Smooth muscle cell (in vitro differentiated cells): ENCODE results near the gene CEP72. TPM values are rescaled to one million over a fixed set of nuclear protein-coding genes. Genes with fewer than 3 reads are reported as not detected.
A peak's percentile ranks its signal among the peaks of the same experiment; 100 is the strongest.
"Not testable (repeated sequence)": the region's sequence is repeated elsewhere in the genome, so short reads cannot be mapped to it uniquely, and the experiment has no call there.

ENCODE experiments used
- DNase-seq: peaks from one replicate; lab custom pipeline; 2025; ENCODE audit not compliant: unreplicated experiment; lab: John Stamatoyannopoulos, UW
- H2AFZ ChIP-seq: fragments of 200-600 bp; sonication (generic); 2 replicates; pipeline ENCODE4 v1.6.0; 2016; ENCODE audit warnings: antibody characterized with exemption, low read depth, mild to moderate bottlenecking
- H3F3A ChIP-seq: fragments of 200-600 bp; sonication (generic); 2 replicates; pipeline ENCODE4 v1.6.0; 2017; ENCODE audit warnings: antibody characterized with exemption, low read depth
- H3K27ac ChIP-seq: fragments of 200-600 bp; sonication (generic); 2 replicates; pipeline ENCODE4 v1.5.1; 2016; ENCODE audit warnings: low read depth, mild to moderate bottlenecking
- H3K27me3 ChIP-seq: fragments of 200-600 bp; sonication (generic); 2 replicates; pipeline ENCODE4 v1.6.1; 2016; ENCODE audit warnings: low read depth, mild to moderate bottlenecking
- H3K36me3 ChIP-seq: fragments of 200-600 bp; sonication (generic); 2 replicates; pipeline ENCODE4 v1.5.1; 2016; ENCODE audit warnings: low read depth
- H3K4me1 ChIP-seq: fragments of 200-600 bp; sonication (generic); 2 replicates; pipeline ENCODE4 v1.5.1; 2016; ENCODE audit warnings: low read depth
- H3K4me2 ChIP-seq: fragments of 200-600 bp; sonication (generic); 2 replicates; pipeline ENCODE4 v1.6.0; 2016; ENCODE audit warnings: mild to moderate bottlenecking
- H3K4me3 ChIP-seq: fragments of 200-600 bp; sonication (generic); 2 replicates; pipeline ENCODE4 v1.5.1; 2016; ENCODE audit warnings: mild to moderate bottlenecking
- H3K79me2 ChIP-seq: fragments of 200-600 bp; sonication (generic); 2 replicates; pipeline ENCODE4 v1.6.0; 2016; ENCODE audit warnings: low read depth, mild to moderate bottlenecking
- H3K9ac ChIP-seq: fragments of 200-600 bp; sonication (generic); 2 replicates; pipeline ENCODE4 v1.6.0; 2016; ENCODE audit warnings: low read depth
- H3K9me3 ChIP-seq: fragments of 200-600 bp; sonication (generic); replicated peaks from 2 replicates; pipeline ENCODE4 v1.5.1; 2016; ENCODE audit warnings: low read depth
- H4K20me1 ChIP-seq: fragments of 200-600 bp; sonication (generic); 2 replicates; pipeline ENCODE4 v1.6.0; 2016; ENCODE audit warnings: low read depth
- WGBS: methylation state at CpG from one replicate; pipeline ENCODE4 v1.1.7; 2016; ENCODE audit warnings: low lambda C conversion rate; 5-methylcytosine and 5-hydroxymethylcytosine counted together
- polyA plus RNA-seq: library from polyadenylated mRNA; unstranded; fragments of >200 nt; fragmentation: Nextera tagmentation; extraction: Ambion mirVana; gene quantifications from 2 replicates; pipeline ENCODE4 v1.2.1, GENCODE V29; 2016
- total RNA-seq: library from RNA; depleted of rRNA; stranded (reverse); fragments of >200 nt; gene quantifications from 2 replicates; pipeline ENCODE4 v1.2.3, GENCODE V29; 2014
- TF ChIP-seq, protein P1 (sequence below): fragments of 200-600 bp; sonication (generic); IDR thresholded peaks from 2 replicates; pipeline ENCODE4 v1.5.1; 2017; ENCODE audit warnings: borderline replicate concordance, mild to moderate bottlenecking, antibody characterized with exemption; ENCODE audit not compliant: insufficient read depth, poor library complexity, severe bottlenecking

The CEP72 gene
- total and polyA plus RNA-seq, 2 experiments from 2014 or later, result 2.7 to 4.0 TPM

DNA sequence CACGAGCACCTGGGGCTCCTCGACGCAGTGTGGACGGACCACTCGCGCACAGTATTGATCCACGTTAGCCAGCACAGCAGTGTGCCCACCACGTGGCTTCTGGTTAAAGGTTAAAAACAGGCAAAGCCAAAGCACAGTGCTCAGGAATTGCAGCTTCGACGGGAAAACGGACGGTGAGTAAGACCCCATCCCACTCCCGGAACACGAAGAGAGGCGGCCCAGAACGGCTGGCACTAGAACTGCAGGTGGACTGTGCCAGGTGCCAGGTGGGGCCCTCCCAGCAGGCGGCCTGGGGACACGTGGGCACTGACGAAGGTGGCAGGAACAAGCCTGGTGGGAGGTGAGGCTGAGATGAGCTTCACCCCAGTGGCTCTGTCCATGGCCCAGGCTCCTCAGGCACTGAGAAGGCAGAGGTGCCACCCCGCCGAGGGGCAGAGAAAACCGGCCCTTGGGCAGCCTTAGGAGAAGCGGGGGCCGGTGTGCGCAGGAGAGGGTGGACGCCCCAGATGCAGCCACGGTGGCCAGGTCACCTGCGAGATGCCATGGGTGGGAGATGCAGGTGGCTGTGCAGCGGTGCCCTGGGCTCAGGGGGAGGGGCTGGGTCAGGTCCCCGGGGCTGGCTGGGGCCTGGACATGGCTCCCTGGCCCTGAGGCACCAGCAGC lies 76.3 kb downstream of the CEP72 start:
- WGBS, result 86% methylated on average over 19 of the region's 30 CpGs
- not testable (repeated sequence) for H3K36me3 ChIP-seq, H3F3A ChIP-seq, H3K9me3 ChIP-seq, H3K4me2 ChIP-seq, DNase-seq, H3K9ac ChIP-seq, H3K27me3 ChIP-seq, H3K27ac ChIP-seq, H3K4me1 ChIP-seq, H3K79me2 ChIP-seq, H3K4me3 ChIP-seq, H4K20me1 ChIP-seq, H2AFZ ChIP-seq

GRCh38 chr5:690293-690692 lies 78.2 kb downstream of the CEP72 start:
- H3K4me1 ChIP-seq, result not testable (repeated sequence)
- no CpG with 5 or more reads among the region's 12 CpGs for WGBS

GRCh38 chr5:691049-691448 lies 78.9 kb downstream of the CEP72 start:
- not testable (repeated sequence) for H3F3A ChIP-seq, H3K27me3 ChIP-seq, H3K9ac ChIP-seq, H3K4me1 ChIP-seq, H3K9me3 ChIP-seq, H3K4me2 ChIP-seq, DNase-seq, H3K36me3 ChIP-seq, H4K20me1 ChIP-seq, H3K27ac ChIP-seq, H2AFZ ChIP-seq, H3K4me3 ChIP-seq, H3K79me2 ChIP-seq
- WGBS, result 0% methylated on average over 1 of the region's 23 CpGs

More at GRCh38 chr5:690293-690692, 78.2 kb downstream of the CEP72 start:
- not testable (repeated sequence) for H3K27ac ChIP-seq, H3K4me2 ChIP-seq, H3K36me3 ChIP-seq, H3K9ac ChIP-seq, H3F3A ChIP-seq, DNase-seq, H3K4me3 ChIP-seq, H3K9me3 ChIP-seq, H4K20me1 ChIP-seq, H3K79me2 ChIP-seq, H3K27me3 ChIP-seq, H2AFZ ChIP-seq

DNA sequence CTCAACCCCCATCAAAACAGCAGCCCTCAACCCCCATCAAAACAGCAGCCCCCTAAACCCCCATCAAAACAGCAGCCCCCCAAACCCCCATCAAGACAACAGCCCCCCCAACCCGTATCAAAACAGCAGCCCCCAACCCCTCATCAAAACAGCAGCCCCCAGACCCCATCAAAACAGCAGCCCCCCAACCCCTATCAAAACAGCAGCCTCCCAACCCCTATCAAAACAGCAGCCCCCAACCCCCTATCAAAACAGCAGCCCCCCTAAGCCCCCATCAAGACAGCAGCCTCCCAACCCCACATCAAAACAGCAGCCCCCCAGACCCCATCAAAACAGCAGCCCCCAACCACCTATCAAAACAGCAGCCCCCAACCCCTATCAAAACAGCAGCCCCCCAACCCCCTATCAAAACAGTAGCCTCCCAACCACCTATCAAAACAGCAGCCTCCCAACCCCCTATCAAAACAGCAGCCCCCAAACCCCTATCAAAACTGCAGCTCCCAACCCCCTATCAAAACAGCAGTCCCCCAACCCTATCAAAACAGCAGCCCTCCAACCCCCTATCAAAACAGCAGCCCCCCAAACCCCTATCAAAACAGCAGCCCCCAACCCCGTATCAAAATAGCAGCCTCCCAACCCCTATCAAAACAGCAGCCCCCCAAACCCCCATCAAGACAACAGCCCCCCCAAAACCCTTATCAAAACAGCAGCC lies 79.8 kb downstream of the CEP72 start:
- DNase-seq, result no peak
- H3K9ac ChIP-seq, result no peak overlapping the region
- H3K79me2 ChIP-seq, result no peaks in the 10 kb centered on the region
- no peaks in the 10 kb centered on the region for H4K20me1 ChIP-seq
- no peaks in the 10 kb centered on the region for H3K36me3 ChIP-seq
- WGBS, result 71% methylated on average over 1 of the region's 2 CpGs
- no peak overlapping the region for H3K27ac ChIP-seq
- H2AFZ ChIP-seq, result no peak overlapping the region
- H3K4me2 ChIP-seq, result no peak overlapping the region
- TF ChIP-seq, protein P1, sequence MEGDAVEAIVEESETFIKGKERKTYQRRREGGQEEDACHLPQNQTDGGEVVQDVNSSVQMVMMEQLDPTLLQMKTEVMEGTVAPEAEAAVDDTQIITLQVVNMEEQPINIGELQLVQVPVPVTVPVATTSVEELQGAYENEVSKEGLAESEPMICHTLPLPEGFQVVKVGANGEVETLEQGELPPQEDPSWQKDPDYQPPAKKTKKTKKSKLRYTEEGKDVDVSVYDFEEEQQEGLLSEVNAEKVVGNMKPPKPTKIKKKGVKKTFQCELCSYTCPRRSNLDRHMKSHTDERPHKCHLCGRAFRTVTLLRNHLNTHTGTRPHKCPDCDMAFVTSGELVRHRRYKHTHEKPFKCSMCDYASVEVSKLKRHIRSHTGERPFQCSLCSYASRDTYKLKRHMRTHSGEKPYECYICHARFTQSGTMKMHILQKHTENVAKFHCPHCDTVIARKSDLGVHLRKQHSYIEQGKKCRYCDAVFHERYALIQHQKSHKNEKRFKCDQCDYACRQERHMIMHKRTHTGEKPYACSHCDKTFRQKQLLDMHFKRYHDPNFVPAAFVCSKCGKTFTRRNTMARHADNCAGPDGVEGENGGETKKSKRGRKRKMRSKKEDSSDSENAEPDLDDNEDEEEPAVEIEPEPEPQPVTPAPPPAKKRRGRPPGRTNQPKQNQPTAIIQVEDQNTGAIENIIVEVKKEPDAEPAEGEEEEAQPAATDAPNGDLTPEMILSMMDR, result no peak
- H3K4me3 ChIP-seq, result no peak overlapping the region
- no peaks in the 10 kb centered on the region for H3K27me3 ChIP-seq
- H3K9me3 ChIP-seq, result no peaks in the 10 kb centered on the region
- no peaks in the 10 kb centered on the region for H3K4me1 ChIP-seq
- H3F3A ChIP-seq, result no peaks in the 10 kb centered on the region

- not testable (repeated sequence) for H3K9me3 ChIP-seq, H3K27ac ChIP-seq, H3K9ac ChIP-seq, H3K36me3 ChIP-seq, H3F3A ChIP-seq, H3K27me3 ChIP-seq, H4K20me1 ChIP-seq, H3K4me1 ChIP-seq, H2AFZ ChIP-seq, DNase-seq, H3K79me2 ChIP-seq
- peak overlapping the region; percentile 35 for H3K4me3 ChIP-seq
- 0% methylated on average over 5 of the region's 41 CpGs for WGBS
- H3K4me2 ChIP-seq, result peak overlapping the region; percentile 68
These were observed 80.4 kb downstream of the CEP72 start for GRCh38 chr5:692529-693041.

DNA sequence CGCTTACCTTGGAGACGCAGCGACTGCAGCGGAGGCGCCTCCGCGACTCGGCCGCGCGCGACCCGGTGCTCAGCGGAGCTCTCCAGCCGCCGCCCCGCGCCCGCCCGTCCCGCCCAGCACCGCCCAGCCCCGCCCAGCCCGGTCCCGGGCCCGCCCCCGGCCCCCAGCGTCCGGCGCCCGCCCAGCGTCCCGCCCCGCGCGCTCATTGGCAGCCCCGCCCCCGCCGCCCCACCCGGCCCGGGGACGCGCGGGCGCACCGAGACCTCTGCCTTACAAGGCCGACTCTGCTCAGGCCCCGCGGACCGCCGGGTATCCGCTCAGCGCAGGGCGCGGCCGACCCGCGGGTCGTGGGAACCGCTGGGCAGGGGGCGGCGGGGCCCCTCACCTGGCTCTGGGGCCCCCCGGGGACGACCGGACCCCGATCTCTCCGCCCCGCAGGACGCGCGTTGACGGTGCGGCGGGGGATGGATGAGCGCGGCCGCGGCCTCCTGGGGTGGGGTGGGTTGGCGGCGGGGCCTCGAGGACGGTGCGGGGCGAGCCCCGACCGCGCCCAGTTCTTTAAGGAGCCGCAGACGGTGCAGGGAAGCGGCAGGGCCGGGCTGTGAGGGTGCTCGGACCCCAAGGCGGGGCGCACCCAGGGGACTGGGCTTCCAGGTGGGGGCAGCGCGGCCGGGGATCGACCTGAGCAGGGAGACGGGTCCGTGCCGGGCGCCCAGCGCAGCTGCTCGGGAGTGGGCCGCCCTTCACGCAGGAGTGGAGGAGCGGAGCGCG lies 81.3 kb downstream of the CEP72 start, which contains the start of gene TPPP:
Gene TPPP (minus strand): TSS at position 82 of the 771 bp plus-strand sequence. CDS start 15,292 bp downstream, outside the sequence.
- H3K79me2 ChIP-seq, H3K27ac ChIP-seq, H3K36me3 ChIP-seq, H2AFZ ChIP-seq, H3K27me3 ChIP-seq, H3K9me3 ChIP-seq, H3K9ac ChIP-seq, H3K4me1 ChIP-seq, H3F3A ChIP-seq, H4K20me1 ChIP-seq: not testable (repeated sequence)
- no CpG with 5 or more reads among the region's 109 CpGs for WGBS
- Histone ChIP-seq H3K4me3 (peak within 1 kb of the TSS; percentile 49), H3K4me2 (peak within 1 kb of the TSS; percentile 85)
- DNase-seq, result peak; percentile 52

DNA sequence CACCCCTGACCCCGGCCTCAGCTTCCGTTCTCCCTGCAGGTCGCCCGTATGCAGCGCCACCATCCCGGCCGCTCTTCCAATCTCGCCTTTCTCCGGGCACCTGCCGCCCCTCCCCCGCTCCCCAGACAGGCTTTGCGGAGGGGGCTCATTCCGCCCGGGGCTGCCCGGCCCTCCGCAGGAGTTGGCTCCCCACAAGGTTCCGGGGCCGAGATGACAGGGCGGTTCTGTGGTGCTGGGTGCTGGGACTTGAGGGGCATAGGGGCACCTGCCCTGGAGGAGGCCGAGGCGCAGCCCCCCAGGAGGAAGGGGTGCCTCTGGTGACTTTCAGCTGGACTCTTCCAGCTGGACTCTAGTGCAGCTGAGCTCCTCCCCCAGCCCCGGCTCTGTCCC lies 81.9 kb downstream of the CEP72 start:
- not testable (repeated sequence) for H3K4me3 ChIP-seq, H3K79me2 ChIP-seq, H3K9me3 ChIP-seq, H4K20me1 ChIP-seq, H2AFZ ChIP-seq, H3K27me3 ChIP-seq, H3K27ac ChIP-seq, H3K4me2 ChIP-seq, H3F3A ChIP-seq, DNase-seq, H3K36me3 ChIP-seq, H3K4me1 ChIP-seq, H3K9ac ChIP-seq
- WGBS, result 13% methylated on average over 13 of the region's 22 CpGs
